Mesothelial cell of epicardium (in vitro differentiated cells): Measurements from ENCODE around the gene LSP1. TPM values are rescaled to one million over a fixed set of nuclear protein-coding genes. Genes with fewer than 3 reads are reported as not detected.
A peak's percentile ranks its signal among the peaks of the same experiment; 100 is the strongest.

Source experiments
- DNase-seq, 2 experiments: peaks; one replicate each; pipeline ENCODE4 v3.0.0; 2021; ENCODE audit warnings: low spot score in 2 of 2; ENCODE audit not compliant: unreplicated experiment in 2 of 2
- H3K27ac Mint-ChIP-seq: 2 replicates; pipeline ENCODE4 v1.8.0; 2021; ENCODE audit warnings: mixed read lengths
- H3K27me3 Mint-ChIP-seq: 2 replicates; pipeline ENCODE4 v1.8.0; 2021; ENCODE audit warnings: low read depth, mixed read lengths
- H3K36me3 Mint-ChIP-seq: 2 replicates; pipeline ENCODE4 v1.8.0; 2021; ENCODE audit warnings: mixed read lengths
- H3K4me1 Mint-ChIP-seq: 2 replicates; pipeline ENCODE4 v1.8.0; 2021; ENCODE audit warnings: mixed read lengths
- H3K4me3 Mint-ChIP-seq: 2 replicates; pipeline ENCODE4 v1.8.0; 2021; ENCODE audit warnings: mild to moderate bottlenecking, moderate library complexity, mixed read lengths
- H3K9me3 Mint-ChIP-seq: 2 replicates; pipeline ENCODE4 v1.8.0; 2021; ENCODE audit warnings: mixed read lengths
- CTCF ChIP-seq: fragments of 200-600 bp; sonication (generic); IDR thresholded peaks from one replicate; pipeline ENCODE4 v1.5.0; 2021; ENCODE audit warnings: antibody characterized with exemption; ENCODE audit not compliant: unreplicated experiment
- total RNA-seq: library from RNA; stranded (reverse); gene quantifications from 3 replicates; pipeline ENCODE4 v1.2.1, GENCODE V29; 2021

LSP1 gene
- total RNA-seq, 1 donor from 2014 or later: 4.9 TPM

DNA sequence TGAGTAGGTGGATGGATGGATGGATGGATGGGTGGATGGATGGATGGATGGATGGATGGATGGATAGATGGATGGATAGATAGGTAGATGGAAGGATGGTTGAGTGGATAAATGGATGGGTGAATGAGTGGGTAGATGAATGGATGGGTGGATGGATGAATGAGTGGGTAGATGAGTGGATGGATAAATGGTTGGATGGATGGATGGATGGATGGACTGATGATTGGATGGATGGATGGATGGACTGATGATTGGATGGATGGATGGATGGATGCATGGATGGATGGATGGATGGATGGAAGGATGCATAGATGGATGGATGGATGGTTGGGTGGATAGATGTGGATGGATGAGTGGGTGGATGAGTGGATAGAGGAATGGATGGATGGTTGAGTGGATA, 31.3 kb upstream of the LSP1 start:
- H3K27ac Mint-ChIP-seq: no peak overlapping the region
- peaks cover 2% of the 10 kb centered on the region for H3K36me3 Mint-ChIP-seq
- no peak for DNase-seq
- peaks cover 13% of the 10 kb centered on the region for H3K9me3 Mint-ChIP-seq
- TF ChIP-seq CTCF: no peak
- peaks cover 16% of the 10 kb centered on the region for H3K4me1 Mint-ChIP-seq
- no peak overlapping the region for H3K4me3 Mint-ChIP-seq
- no peaks in the 10 kb centered on the region for H3K27me3 Mint-ChIP-seq

DNA sequence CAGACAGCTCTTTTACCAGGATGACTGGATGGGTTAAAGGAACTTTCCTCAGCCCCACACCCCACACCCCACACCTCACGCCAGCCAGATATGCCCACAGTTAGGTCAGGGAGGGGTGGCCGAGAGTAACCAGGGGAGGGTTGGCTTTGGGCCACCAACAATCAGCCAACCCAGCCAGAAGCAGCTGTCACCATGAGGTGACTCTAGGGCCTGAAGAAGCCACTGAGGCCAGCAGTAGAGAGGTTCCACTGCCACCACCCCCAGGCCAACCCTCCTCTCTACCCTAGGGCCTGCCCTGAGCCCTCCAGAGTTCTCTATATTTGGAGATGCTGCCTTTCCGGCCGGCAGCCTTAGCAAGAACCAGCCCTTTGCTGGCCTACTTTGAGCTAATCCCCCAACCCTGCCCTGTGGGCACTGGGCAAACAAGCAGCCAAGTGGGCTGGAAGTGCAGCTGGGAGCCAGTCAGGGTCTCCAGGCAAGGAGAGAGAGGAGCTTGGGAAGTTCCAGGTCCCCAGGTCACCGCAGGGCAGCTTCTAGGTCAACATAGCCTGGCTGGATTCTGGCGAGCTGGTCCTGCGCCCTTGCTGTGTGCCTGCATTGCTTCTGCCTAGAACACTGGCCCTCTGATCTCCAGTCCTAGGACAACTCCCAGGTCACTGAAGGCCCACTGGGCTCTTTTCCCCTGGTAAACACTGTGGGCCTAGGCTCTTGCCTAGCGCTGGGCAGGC, 30.1 kb upstream of the LSP1 start:
- H3K4me1 Mint-ChIP-seq: peaks cover 26% of the 10 kb centered on the region
- H3K27ac Mint-ChIP-seq: no peak overlapping the region
- H3K27me3 Mint-ChIP-seq: no peaks in the 10 kb centered on the region
- no peaks in the 10 kb centered on the region for H3K36me3 Mint-ChIP-seq
- no peak overlapping the region for H3K4me3 Mint-ChIP-seq
- peaks cover 7% of the 10 kb centered on the region for H3K9me3 Mint-ChIP-seq
- DNase-seq: no peak
- no peak for TF ChIP-seq CTCF

GRCh38 chr11:1823376-1824220, 29.3 kb upstream of the LSP1 start:
- Mint-ChIP-seq H3K27ac (no peak overlapping the region), H3K4me3 (no peak overlapping the region), H3K27me3 (no peaks in the 10 kb centered on the region), H3K36me3 (no peaks in the 10 kb centered on the region), H3K9me3 (peaks cover 4% of the 10 kb centered on the region), H3K4me1 (peaks cover 34% of the 10 kb centered on the region)
- DNase-seq: no peak
- TF ChIP-seq CTCF: no peak

GRCh38 chr11:1824221-1825038, 28.5 kb upstream of the LSP1 start:
- Mint-ChIP-seq H3K4me1 (peaks cover 40% of the 10 kb centered on the region), H3K27ac (no peak overlapping the region), H3K9me3 (peaks cover 3% of the 10 kb centered on the region), H3K4me3 (no peak overlapping the region), H3K27me3 (no peaks in the 10 kb centered on the region), H3K36me3 (no peaks in the 10 kb centered on the region)
- TF ChIP-seq CTCF: no peak
- DNase-seq: no peak

GRCh38 chr11:1825039-1825740, 27.7 kb upstream of the LSP1 start:
- H3K36me3 Mint-ChIP-seq: no peaks in the 10 kb centered on the region
- DNase-seq: no peak
- H3K27ac Mint-ChIP-seq: no peak overlapping the region
- peaks cover 40% of the 10 kb centered on the region for H3K4me1 Mint-ChIP-seq
- no peaks in the 10 kb centered on the region for H3K27me3 Mint-ChIP-seq
- no peaks in the 10 kb centered on the region for H3K9me3 Mint-ChIP-seq
- no peak overlapping the region for H3K4me3 Mint-ChIP-seq
- TF ChIP-seq CTCF: peak; percentile 39
